HL-60 (cell line): ENCODE data around the gene GTF3C5.

Experiments
- CTCF ChIP-seq: IDR thresholded peaks from one replicate; pipeline ENCODE4 v1.5.1; 2011; ENCODE audit warnings: low read length, control low read depth, inconsistent platforms; ENCODE audit not compliant: insufficient read depth
- GABPA ChIP-seq: IDR thresholded peaks from 2 replicates; pipeline ENCODE4 v1.6.1; 2012; ENCODE audit warnings: low read depth
- POLR2AphosphoS5 ChIP-seq: IDR thresholded peaks from 2 replicates; pipeline ENCODE4 v1.6.1; 2012; ENCODE audit warnings: low read depth
- REST ChIP-seq: IDR thresholded peaks from 2 replicates; pipeline ENCODE4 v1.6.1; 2012; ENCODE audit warnings: low read depth; ENCODE audit not compliant: insufficient replicate concordance
- SPI1 ChIP-seq: IDR thresholded peaks from 2 replicates; pipeline ENCODE4 v1.6.1; 2012; ENCODE audit warnings: low read depth, mild to moderate bottlenecking, borderline replicate concordance

GRCh38 chr9:133105461-133105770 lies 74.6 kb downstream of the GTF3C5 start:
- TF ChIP-seq CTCF (no peak), REST (no peak), POLR2AphosphoS5 (no peak), SPI1 (no peak), GABPA (no peak)
